Transverse colon (tissue), 4 donors: ENCODE results near the gene PINK1. TPM values are rescaled to one million over a fixed set of nuclear protein-coding genes. Genes with fewer than 3 reads are reported as not detected.

Source experiments
- DNase-seq: peaks from one replicate; pipeline ENCODE4 v3.0.0-alpha.2; 2019
- H3K27ac ChIP-seq, 4 donors: fragments of 200-600 bp; sonication (generic); 2 replicates each; pipeline ENCODE4 v1.5.1; 2016 to 2018; ENCODE audit warnings: inconsistent platforms in 4 of 4
- H3K27me3 ChIP-seq: fragments of 200-600 bp; sonication (generic); 2 replicates; pipeline ENCODE4 v1.5.1; 2017; ENCODE audit warnings: inconsistent platforms
- H3K36me3 ChIP-seq, 4 donors: fragments of 200-600 bp; sonication (generic); 2 replicates each; pipeline ENCODE4 v1.5.1; 2017 to 2019; ENCODE audit warnings: inconsistent platforms in 4 of 4
- H3K4me1 ChIP-seq, 4 donors: fragments of 200-600 bp; sonication (generic); 2 replicates each; pipeline ENCODE4 v1.5.1; 2017 to 2020; ENCODE audit warnings: inconsistent platforms in 4 of 4
- H3K4me3 ChIP-seq, 4 donors: fragments of 200-600 bp; sonication (generic); 1 replicate in 1 of 4; 2 replicates in 3 of 4; pipeline versions ENCODE4 v1.5.1 to v1.6.1; 2017 to 2019; ENCODE audit warnings: inconsistent platforms in 4 of 4
- H3K9me3 ChIP-seq, 2 donors: fragments of 200-600 bp; sonication (generic); 2 replicates each; pipeline ENCODE4 v1.5.1; 2017 to 2019; ENCODE audit warnings: inconsistent platforms in 2 of 2
- CTCF ChIP-seq, 5 experiments: fragments of 200-600 bp in 3 of 5; fragments of 450-650 bp in 2 of 5; sonication (generic) in 3 of 5; IDR thresholded peaks; 1 replicate in 2 of 5; 2 replicates in 3 of 5; pipeline ENCODE4 v1.5.1; 2016 to 2017; ENCODE audit warnings: antibody characterized with exemption in 5 of 5, inconsistent platforms in 3 of 5, mild to moderate bottlenecking in 2 of 5, moderate library complexity in 1 of 5
- EP300 ChIP-seq: sonication (generic); formaldehyde crosslinking; IDR thresholded peaks from one replicate; pipeline ENCODE4 v1.6.1; 2017; ENCODE audit warnings: antibody characterized with exemption, low read depth
- POLR2A ChIP-seq: fragments of 450-650 bp; IDR thresholded peaks from one replicate; pipeline ENCODE4 v1.6.1; 2016; ENCODE audit warnings: antibody characterized with exemption, mild to moderate bottlenecking, moderate library complexity
- POLR2AphosphoS5 ChIP-seq, 3 donors: sonication (generic); formaldehyde crosslinking; IDR thresholded peaks; one replicate each; pipeline ENCODE4 v1.6.1; 2016; ENCODE audit warnings: antibody characterized with exemption in 3 of 3
- WGBS, 2 donors: methylation state at CpG; one replicate each; pipeline ENCODE4 v1.1.5; 2018; ENCODE audit warnings: low coverage in 1 of 2; 5-methylcytosine and 5-hydroxymethylcytosine counted together
- in situ Hi-C, 4 donors: fragments of 200-750 bp; cut with MboI; loops; one replicate each; pipeline versions ENCODE4 v1.15.0 to v1.15.1; 2017; ENCODE audit warnings: low sequenced_read_pairs in 3 of 4, low pct_ligation_motif_present in 1 of 4, low pct_unique_long_range_greater_than_20kb in 1 of 4
- intact Hi-C: fragments of 100-400 bp; cut with DNase I; formaldehyde crosslinking; loops from one replicate; pipeline ENCODE4 v1.15.1; 2023; ENCODE audit warnings: low total_unique reads
- total RNA-seq, 4 donors: library from RNA; depleted of rRNA; stranded (reverse); fragments of >200 nt; gene quantifications; one replicate each; pipeline ENCODE4 v1.1.0, GENCODE V29; 2016

The PINK1 gene
- 100 to 1,000 TPM; 122 to 235 (median 192) TPM for total RNA-seq

DNA sequence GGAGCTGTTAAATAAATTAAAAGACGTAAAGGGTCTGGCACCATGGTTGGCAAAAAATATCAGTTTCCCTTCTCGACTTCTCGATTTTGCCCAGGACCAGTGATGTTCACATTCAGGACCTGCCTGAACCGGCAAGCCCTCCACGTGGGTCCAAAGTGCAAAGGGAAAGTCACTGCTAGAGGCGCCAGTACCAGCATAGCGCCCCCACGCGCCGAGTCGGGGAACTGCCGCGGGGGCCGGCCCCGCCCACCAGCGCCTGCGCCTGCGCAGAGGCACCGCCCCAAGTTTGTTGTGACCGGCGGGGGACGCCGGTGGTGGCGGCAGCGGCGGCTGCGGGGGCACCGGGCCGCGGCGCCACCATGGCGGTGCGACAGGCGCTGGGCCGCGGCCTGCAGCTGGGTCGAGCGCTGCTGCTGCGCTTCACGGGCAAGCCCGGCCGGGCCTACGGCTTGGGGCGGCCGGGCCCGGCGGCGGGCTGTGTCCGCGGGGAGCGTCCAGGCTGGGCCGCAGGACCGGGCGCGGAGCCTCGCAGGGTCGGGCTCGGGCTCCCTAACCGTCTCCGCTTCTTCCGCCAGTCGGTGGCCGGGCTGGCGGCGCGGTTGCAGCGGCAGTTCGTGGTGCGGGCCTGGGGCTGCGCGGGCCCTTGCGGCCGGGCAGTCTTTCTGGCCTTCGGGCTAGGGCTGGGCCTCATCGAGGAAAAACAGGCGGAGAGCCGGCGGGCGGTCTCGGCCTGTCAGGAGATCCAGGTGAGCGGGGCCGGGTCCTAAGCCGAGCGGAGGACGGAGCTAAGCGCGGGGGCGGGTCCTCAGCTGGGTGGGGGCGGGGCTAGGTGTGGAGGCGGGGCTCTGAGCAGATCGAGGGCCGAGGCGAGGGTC, at the start of gene PINK1:
Gene PINK1, plus strand, starts transcription at position 269 of the 875 bp plus-strand sequence. Its CDS starts 91 bp downstream, at position 360.
- Histone ChIP-seq H3K4me3 (peak within 1 kb of the TSS; percentile 68 to 99 (median 78)), H3K27me3 (no peaks in the 10 kb centered on the region), H3K27ac (peak within 1 kb of the TSS; percentile 94 to 99 (median 96)), H3K4me1 (peaks cover 0 to 23% (median 14%) of the 10 kb centered on the region in 4 donors), H3K9me3 (no peaks in the 10 kb centered on the region), H3K36me3 (peaks cover 0 to 9% (median 3%) of the 10 kb centered on the region in 4 donors)
- TF ChIP-seq CTCF (IDR thresholded peaks at IDR 0.05) (peak; percentile 97 to 100 (median 99)), EP300 (no peak), POLR2AphosphoS5 (IDR thresholded peaks at IDR 0.05) (peak; percentile 76 to 87 (median 82)), POLR2A (peak; percentile 57)
- intact Hi-C loops (no loop called here), in situ Hi-C loops (loop anchor here in 2 of 4 donors (10.0 kb wide), 1 partner anchor 109 kb away; no protein-coding TSS in a partner anchor)
- peak; percentile 91 for DNase-seq
- WGBS, 2 donors = 1 to 9% methylated on average over 7 to 63 of the region's 93 CpGs

- DNase-seq = no peak
- Histone ChIP-seq H3K27me3 (peaks cover 18% of the 10 kb centered on the region), H3K4me1 (peaks cover 0 to 13% (median 8%) of the 10 kb centered on the region in 4 donors), H3K9me3 (no peaks in the 10 kb centered on the region), H3K36me3 (no peaks in the 10 kb centered on the region), H3K4me3 (no peak overlapping the region), H3K27ac (no peak overlapping the region)
- TF ChIP-seq CTCF (IDR thresholded peaks at IDR 0.05) (no peak), POLR2AphosphoS5 (IDR thresholded peaks at IDR 0.05) (no peak), POLR2A (no peak), EP300 (no peak)
- in situ Hi-C loops = loop anchor here in 1 of 4 donors (5.0 kb wide), 1 partner anchor 52 kb away; no protein-coding TSS in a partner anchor
- 68% methylated on average over 2 of the region's 2 CpGs; no CpG with 5 or more reads in 1 of the 2 donors for WGBS, 2 donors
- intact Hi-C loops = no loop called here
Measured at GRCh38 chr1:20584890-20585289, 48.4 kb upstream of the PINK1 start.

DNA sequence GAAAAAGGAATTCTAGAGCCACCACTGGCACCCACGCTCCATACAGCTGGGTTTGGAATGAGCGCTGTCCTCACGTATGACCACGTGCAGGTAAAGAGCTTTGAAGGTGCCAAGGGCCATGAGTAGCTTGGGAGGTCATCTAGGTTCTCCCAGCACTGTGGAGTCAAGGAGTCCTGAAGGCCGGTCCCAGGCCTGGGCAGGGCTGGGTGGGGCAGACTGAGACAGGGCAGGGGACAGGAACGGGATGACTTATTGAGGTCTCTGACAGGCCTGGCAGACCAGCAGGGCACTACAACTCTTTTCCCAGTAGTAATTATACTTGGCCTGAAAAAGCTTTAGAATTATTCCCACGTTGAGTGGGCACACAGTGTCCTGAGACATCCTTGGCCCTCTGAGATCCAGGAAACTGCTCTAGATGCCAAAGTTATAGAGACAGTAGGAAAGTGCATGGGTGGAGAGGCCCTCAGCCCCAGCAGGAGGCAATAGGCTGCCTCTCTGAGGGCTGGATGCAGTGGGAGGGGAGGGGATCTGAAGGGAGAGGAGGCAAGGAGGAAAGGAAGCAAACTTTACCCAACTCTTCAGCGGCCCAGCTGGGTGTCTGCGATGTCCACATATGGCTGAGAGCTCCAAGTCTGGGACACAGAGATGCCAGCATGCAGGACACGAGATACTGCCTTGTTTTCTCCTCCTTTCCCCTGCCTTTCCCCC, 46.2 kb upstream of the PINK1 start:
- in situ Hi-C loops = no loop called here
- Histone ChIP-seq H3K27me3 (peaks cover 33% of the 10 kb centered on the region), H3K27ac (peak overlapping the region in 1 of 4 donors; percentile 34), H3K36me3 (no peaks in the 10 kb centered on the region), H3K9me3 (no peaks in the 10 kb centered on the region), H3K4me3 (no peak overlapping the region), H3K4me1 (peaks cover 0 to 16% (median 10%) of the 10 kb centered on the region in 4 donors)
- TF ChIP-seq POLR2A = no peak
- TF ChIP-seq EP300 = no peak
- TF ChIP-seq POLR2AphosphoS5 (IDR thresholded peaks at IDR 0.05) = no peak
- no peak for TF ChIP-seq CTCF (IDR thresholded peaks at IDR 0.05)
- intact Hi-C loops = no loop called here
- peak; percentile 40 for DNase-seq
- WGBS, 2 donors = 55% methylated on average over 8 of the region's 10 CpGs; no CpG with 5 or more reads in 1 of the 2 donors

GRCh38 chr1:20587661-20588053, 45.6 kb upstream of the PINK1 start:
- no peak for TF ChIP-seq POLR2A
- TF ChIP-seq POLR2AphosphoS5 (IDR thresholded peaks at IDR 0.05) = peak in 1 of 3 donors; percentile 26
- TF ChIP-seq CTCF (IDR thresholded peaks at IDR 0.05) = no peak
- Histone ChIP-seq H3K36me3 (no peaks in the 10 kb centered on the region), H3K4me1 (peaks cover 0 to 16% (median 10%) of the 10 kb centered on the region in 4 donors), H3K27me3 (peaks cover 33% of the 10 kb centered on the region), H3K4me3 (no peak overlapping the region), H3K9me3 (no peaks in the 10 kb centered on the region), H3K27ac (peak overlapping the region in 1 of 4 donors; percentile 34)
- in situ Hi-C loops (no loop called here), intact Hi-C loops (no loop called here)
- WGBS, 2 donors = 33 to 45% methylated on average over 2 of the region's 2 CpGs
- DNase-seq = peak; percentile 28
